HG03280 (cell line): ENCODE results near the gene FRY.

Source experiments
- ATAC-seq: cut with Tn5 transposase; IDR thresholded peaks from one replicate; pipeline ENCODE4 v1.9.1; 2021; ENCODE audit warnings: mild to moderate bottlenecking, moderate library complexity; ENCODE audit not compliant: unreplicated experiment

FRY gene

DNA sequence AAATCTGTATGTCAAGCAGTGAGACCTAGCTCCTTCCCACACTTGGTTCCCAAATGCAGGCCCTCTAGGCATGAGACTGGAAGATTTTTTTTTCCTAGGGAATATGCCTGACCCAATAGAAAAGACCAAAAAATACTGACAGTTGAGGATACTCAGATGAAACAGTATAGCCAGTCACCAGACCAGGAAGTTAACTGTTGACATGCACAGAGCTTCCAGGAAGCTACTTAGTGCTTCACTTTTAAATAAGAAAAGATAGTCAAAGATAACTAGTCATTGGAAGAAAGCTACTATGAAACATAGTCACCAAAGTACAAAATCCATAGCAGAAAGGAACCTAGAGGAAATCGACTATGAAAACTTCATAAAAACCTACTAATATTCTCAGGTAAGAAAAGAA is 316.1 kb downstream of the FRY start:
- no peak for ATAC-seq
